ENCODE measurements around the gene MYH7.

The MYH7 gene

DNA sequence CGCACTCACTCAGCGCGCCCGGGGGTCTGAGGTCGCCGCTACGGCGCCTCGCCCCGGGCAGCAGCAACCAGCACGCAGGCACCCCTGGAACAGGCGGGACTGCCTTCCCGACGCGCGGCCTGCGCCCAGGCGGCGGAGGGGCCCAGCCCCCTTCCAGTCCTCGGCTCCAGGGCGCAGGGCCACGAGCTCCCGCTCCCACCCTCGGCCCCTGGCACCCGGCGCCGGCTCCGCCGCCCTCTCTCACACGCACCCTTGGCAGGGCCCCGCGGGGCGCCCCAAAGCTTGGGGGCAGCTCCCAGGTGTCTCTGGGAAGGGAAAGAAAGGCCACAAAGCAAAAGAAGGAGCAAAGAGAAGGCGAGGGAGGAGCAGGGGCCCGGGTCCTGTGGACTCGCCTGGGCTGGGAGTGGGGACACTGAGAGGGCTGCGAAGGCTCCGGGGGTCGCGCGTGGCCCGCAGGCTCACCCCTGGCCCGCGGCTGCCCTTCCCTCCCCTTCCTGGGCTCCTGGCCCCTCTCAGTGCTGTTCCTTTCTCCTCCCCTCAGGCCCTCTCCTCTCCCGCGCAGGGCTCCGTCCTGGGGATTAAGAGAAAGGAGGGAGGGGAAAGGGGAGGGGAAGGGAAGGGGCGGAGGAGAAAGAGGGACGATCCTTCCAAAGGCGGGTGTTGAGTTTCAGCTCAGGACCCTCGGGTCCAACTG is 69.6 kb downstream of the MYH7 start:
- no peak for DNase-seq

DNA sequence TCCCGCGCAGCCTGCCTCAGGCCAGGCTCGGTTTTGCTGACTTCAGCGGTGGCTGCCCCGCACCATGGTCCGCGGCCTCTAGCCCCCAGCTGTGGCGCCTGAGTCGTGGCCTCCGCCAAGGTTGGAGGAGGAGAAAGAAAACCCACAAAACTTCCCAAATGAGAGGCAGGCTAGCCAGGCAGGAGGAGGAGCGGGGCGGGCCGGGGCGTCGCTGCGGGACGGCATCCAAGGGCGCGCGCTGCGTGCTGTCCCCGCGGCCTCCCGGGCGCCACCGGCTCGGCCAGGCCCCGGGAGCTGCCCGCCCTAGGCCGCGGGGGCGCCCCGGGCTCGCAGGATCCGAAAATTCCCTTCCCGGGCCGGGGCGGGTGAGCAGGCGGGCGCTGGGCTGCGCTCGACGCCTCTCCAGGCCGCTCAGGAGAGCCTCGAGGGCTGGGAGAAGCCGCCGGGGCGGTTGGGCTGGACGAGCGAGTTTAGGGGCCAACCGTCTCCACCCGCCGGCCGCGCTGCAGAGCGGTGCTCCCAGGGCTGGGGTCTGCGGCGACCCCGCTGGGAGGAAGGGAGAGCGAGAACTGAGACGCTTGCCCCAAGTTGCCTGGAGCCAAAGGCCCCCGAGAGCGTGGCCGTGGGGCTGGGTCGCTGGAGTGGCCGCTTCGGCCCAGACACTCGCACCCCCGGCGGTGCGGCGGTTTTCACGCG is 70.3 kb downstream of the MYH7 start, which contains the start of gene EFS:
TSS of gene EFS (minus strand) at position 137 of the 696 bp plus-strand sequence. CDS start 147 bp downstream, outside the sequence.
- DNase-seq, result no peak

DNA sequence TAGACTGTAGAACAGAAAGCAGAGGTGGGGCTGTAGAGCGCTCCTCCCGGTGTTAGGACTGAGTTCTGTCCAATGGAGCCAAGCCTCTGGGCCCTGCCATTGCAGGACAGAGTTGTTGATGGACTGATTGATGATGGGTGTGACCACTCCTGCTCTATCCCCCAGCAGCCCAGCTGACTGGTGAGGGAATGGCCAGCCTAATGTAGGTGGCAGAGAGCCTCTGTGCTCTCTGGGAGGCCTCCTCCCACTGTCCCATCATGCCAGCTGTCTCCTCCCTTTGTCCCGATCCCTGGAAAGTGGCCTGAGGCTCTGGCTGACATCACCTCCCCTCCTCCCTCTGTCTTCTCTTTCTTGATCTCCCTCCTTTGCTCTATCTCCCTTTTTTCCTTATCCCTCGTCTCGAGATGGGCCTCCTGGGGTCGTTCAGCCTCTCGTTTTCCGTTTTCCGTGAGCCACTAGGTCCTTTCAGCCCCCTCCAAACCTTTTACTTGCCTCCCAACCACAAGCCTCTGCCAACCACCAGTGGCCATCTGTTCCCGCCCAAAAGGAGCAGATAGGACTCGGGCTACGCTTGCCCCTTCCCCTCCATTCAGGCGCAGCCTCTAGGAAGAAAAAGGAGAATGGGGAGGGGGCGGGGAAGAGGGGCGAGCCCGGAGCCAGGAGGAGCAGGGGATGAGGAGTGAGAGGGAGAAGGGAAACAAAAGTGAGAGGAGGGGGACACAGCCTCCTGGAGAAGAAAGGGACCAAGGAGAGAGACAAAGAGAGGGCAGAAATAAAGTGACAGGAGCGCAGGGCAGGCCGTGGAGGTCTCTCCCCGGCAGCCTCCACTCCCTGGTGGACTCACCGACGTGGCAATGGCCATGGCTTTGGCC is 71.1 kb downstream of the MYH7 start:
- no peak for DNase-seq
